ENCODE data around the gene PJA2.

GRCh38 chr5:109411149-109411514 is 1.4 kb upstream of the PJA2 start:
- TF ChIP-seq POLR2A (IDR thresholded peaks at IDR 0.05), result no peak
- TF ChIP-seq CTCF (IDR thresholded peaks at IDR 0.05), result no peak
